NCI-H2107 (cell line): ENCODE measurements around the gene CDNF.
"Not testable (repeated sequence)": the region's sequence is repeated elsewhere in the genome, so short reads cannot be mapped to it uniquely, and the experiment has no call there.

Experiments used
- DNase-seq: peaks from one replicate; lab custom pipeline; 2025; lab: John Stamatoyannopoulos, UW

Gene CDNF

GRCh38 chr10:14837757-14838581 lies at the start of gene CDNF, which contains the start of the genes HSPA14 and MSANTD7:
Gene CDNF, minus strand, starts transcription at chr10:14838037. Its CDS starts 91 bp downstream, at chr10:14837946.
Gene HSPA14, plus strand, starts transcription at chr10:14838306. Its CDS starts 97 bp downstream, at chr10:14838403.
Gene MSANTD7, plus strand, starts transcription at chr10:14838306. Its CDS starts 3,979 bp downstream, at chr10:14842285.
- peak; percentile 86 for DNase-seq

- no peak for DNase-seq
Observed at GRCh38 chr10:14884082-14884481, 46.2 kb upstream of the CDNF start.

- no peak for DNase-seq
Observed at GRCh38 chr10:14880229-14880628, 42.4 kb upstream of the CDNF start.

- DNase-seq: no peak
Observed at GRCh38 chr10:14879928-14880193, 42.0 kb upstream of the CDNF start.

GRCh38 chr10:14879124-14879927 lies 41.5 kb upstream of the CDNF start:
- DNase-seq: no peak

- DNase-seq: peak; percentile 84
Observed at GRCh38 chr10:14878266-14879123, 40.7 kb upstream of the CDNF start, which contains the start of gene SUV39H2. Gene SUV39H2, plus strand, starts transcription at chr10:14878866. Its CDS starts 23 bp downstream, at chr10:14878889.

GRCh38 chr10:14876764-14877163 lies 38.9 kb upstream of the CDNF start:
- DNase-seq: no peak

GRCh38 chr10:14875941-14876340 lies 38.1 kb upstream of the CDNF start:
- DNase-seq: no peak

- no peak for DNase-seq
Observed at GRCh38 chr10:14873090-14873760, 35.4 kb upstream of the CDNF start.

- not testable (repeated sequence) for DNase-seq
Observed at GRCh38 chr10:14864871-14865270, 27.0 kb upstream of the CDNF start.

GRCh38 chr10:14864466-14864865 lies 26.6 kb upstream of the CDNF start:
- DNase-seq: not testable (repeated sequence)

GRCh38 chr10:14860791-14861190 lies 23.0 kb upstream of the CDNF start:
- no peak for DNase-seq

GRCh38 chr10:14859775-14860174 lies 21.9 kb upstream of the CDNF start:
- no peak for DNase-seq

- DNase-seq: no peak
Observed at GRCh38 chr10:14859043-14859442, 21.2 kb upstream of the CDNF start.

- no peak for DNase-seq
Observed at GRCh38 chr10:14858338-14858960, 20.6 kb upstream of the CDNF start.

- no peak for DNase-seq
Observed at GRCh38 chr10:14855453-14855852, 17.6 kb upstream of the CDNF start.

GRCh38 chr10:14852236-14852635 lies 14.4 kb upstream of the CDNF start:
- no peak for DNase-seq

GRCh38 chr10:14844948-14845347 lies 7.1 kb upstream of the CDNF start:
- DNase-seq: no peak

- no peak for DNase-seq
Observed at GRCh38 chr10:14843327-14843988, 5.6 kb upstream of the CDNF start.

GRCh38 chr10:14840178-14840577 lies 2.3 kb upstream of the CDNF start:
- no peak for DNase-seq
